ENCODE data around the gene NR2C2. TPM values are rescaled to one million over a fixed set of nuclear protein-coding genes. Genes with fewer than 3 reads are reported as not detected.

The NR2C2 gene
- total RNA-seq, 1 donor, result 34.0 TPM

DNA sequence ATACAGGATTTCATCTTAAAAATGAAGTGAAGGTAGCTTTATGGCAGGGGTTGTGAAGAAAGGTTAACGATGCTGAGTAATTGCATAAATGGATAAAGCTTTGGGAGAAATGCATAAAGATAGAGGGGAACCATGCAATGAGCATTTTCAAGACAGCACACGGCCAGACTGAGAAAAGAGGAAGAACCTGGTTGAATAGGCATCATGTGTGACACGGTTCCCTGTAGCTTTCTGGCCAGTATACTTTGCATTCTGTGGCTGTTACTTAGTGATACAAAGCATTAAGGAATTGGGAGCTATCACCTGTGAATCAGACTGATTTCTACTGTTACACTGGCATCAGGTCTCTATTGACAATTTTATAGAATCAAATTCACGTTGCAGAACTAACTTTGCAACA lies 33.3 kb downstream of the NR2C2 start:
- no peak overlapping the region for H2AFZ ChIP-seq (ENCODE audit: low read length)
- H3K79me2 ChIP-seq (ENCODE audit: insufficient read depth, low read length), result peaks cover 63% of the 10 kb centered on the region
- H3K9me3 ChIP-seq (ENCODE audit: low read depth, low read length), result no peaks in the 10 kb centered on the region
- no peaks in the 10 kb centered on the region for H3K27me3 ChIP-seq (ENCODE audit: insufficient read depth, low read length)
- H3K36me3 ChIP-seq (ENCODE audit: insufficient read depth, low read length), result no peaks in the 10 kb centered on the region
- peaks cover 6% of the 10 kb centered on the region for H4K20me1 ChIP-seq (ENCODE audit: insufficient read depth, low read length)
- no peak overlapping the region for H3K4me2 ChIP-seq (ENCODE audit: insufficient read depth, low read length)
- no peak for TF ChIP-seq CTCF (IDR thresholded peaks at IDR 0.05; ENCODE audit: extremely low read depth, low read depth, low read length)
- no peak overlapping the region for H3K27ac ChIP-seq (ENCODE audit: low read depth, low read length)
- no peak for DNase-seq (ENCODE audit: insufficient read length, low spot score, missing footprints)
- H3K4me1 ChIP-seq (ENCODE audit: insufficient read depth, low read length), result no peaks in the 10 kb centered on the region
- no peak overlapping the region for H3K4me3 ChIP-seq (ENCODE audit: insufficient read depth, low read length)

GRCh38 chr3:14984581-14985113 lies 37.3 kb downstream of the NR2C2 start:
- no peaks in the 10 kb centered on the region for H3K27me3 ChIP-seq (ENCODE audit: insufficient read depth, low read length)
- DNase-seq (ENCODE audit: insufficient read length, low spot score, missing footprints), result no peak
- H3K4me1 ChIP-seq (ENCODE audit: insufficient read depth, low read length), result no peaks in the 10 kb centered on the region
- H3K4me2 ChIP-seq (ENCODE audit: insufficient read depth, low read length), result no peak overlapping the region
- no peaks in the 10 kb centered on the region for H3K9me3 ChIP-seq (ENCODE audit: low read depth, low read length)
- TF ChIP-seq CTCF (IDR thresholded peaks at IDR 0.05; ENCODE audit: extremely low read depth, low read depth, low read length), result no peak
- H2AFZ ChIP-seq (ENCODE audit: low read length), result no peak overlapping the region
- no peak overlapping the region for H3K27ac ChIP-seq (ENCODE audit: low read depth, low read length)
- peaks cover 59% of the 10 kb centered on the region for H3K79me2 ChIP-seq (ENCODE audit: insufficient read depth, low read length)
- H4K20me1 ChIP-seq (ENCODE audit: insufficient read depth, low read length), result peaks cover 9% of the 10 kb centered on the region
- no peak overlapping the region for H3K4me3 ChIP-seq (ENCODE audit: insufficient read depth, low read length)
- no peaks in the 10 kb centered on the region for H3K36me3 ChIP-seq (ENCODE audit: insufficient read depth, low read length)

- H3K4me3 ChIP-seq (ENCODE audit: insufficient read depth, low read length), result no peak overlapping the region
- no peak overlapping the region for H3K27ac ChIP-seq (ENCODE audit: low read depth, low read length)
- no peak overlapping the region for H2AFZ ChIP-seq (ENCODE audit: low read length)
- peaks cover 12% of the 10 kb centered on the region for H3K4me1 ChIP-seq (ENCODE audit: insufficient read depth, low read length)
- TF ChIP-seq CTCF (IDR thresholded peaks at IDR 0.05; ENCODE audit: extremely low read depth, low read depth, low read length), result no peak
- no peak for DNase-seq (ENCODE audit: insufficient read length, low spot score, missing footprints)
- H3K4me2 ChIP-seq (ENCODE audit: insufficient read depth, low read length), result no peak overlapping the region
- H3K36me3 ChIP-seq (ENCODE audit: insufficient read depth, low read length), result no peaks in the 10 kb centered on the region
- no peaks in the 10 kb centered on the region for H3K9me3 ChIP-seq (ENCODE audit: low read depth, low read length)
- H3K79me2 ChIP-seq (ENCODE audit: insufficient read depth, low read length), result peaks cover 75% of the 10 kb centered on the region
- H3K27me3 ChIP-seq (ENCODE audit: insufficient read depth, low read length), result no peaks in the 10 kb centered on the region
- H4K20me1 ChIP-seq (ENCODE audit: insufficient read depth, low read length), result peaks cover 22% of the 10 kb centered on the region
Observed at GRCh38 chr3:14988988-14989394, 41.6 kb downstream of the NR2C2 start.

DNA sequence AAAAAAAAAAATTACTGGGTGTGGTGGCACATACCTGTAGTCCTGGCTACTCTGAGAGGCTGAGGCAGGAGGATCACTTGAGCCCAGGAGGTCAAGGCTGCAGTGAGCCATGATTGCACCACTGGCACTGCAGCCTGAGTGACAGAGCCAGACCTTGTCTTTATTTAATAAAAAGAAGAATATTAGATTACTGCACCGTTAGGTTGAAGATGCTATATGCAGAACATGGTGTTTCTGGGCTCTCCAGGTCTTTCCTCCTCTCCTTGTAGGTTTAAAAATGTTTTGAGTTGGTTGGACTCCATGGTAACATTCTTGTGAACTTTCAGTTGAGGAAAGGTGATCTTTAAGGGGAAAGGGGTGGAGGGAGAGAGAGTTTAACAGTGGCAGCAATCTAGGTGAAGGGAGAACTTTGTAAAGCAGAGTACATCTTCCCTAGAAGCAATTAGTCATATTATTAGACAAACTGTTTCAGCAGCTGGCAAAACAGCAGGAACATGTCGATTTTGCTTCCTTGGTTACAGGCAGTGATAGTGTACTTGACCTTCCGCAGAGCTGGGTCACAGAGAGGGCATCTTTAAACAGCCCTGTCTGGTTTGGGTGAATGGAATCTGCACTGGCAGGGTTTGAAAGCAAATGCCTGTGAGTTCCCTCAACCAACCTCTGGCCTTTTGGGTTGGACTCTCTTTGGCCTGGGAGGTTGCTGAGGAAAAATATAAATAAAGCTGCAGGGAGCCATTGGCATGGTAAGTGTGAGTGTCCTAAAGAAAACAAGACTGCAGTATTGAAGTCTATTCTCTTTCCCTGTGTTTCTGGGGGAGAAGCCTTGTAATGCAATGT lies 42.8 kb downstream of the NR2C2 start:
- no peak for TF ChIP-seq CTCF (IDR thresholded peaks at IDR 0.05; ENCODE audit: extremely low read depth, low read depth, low read length)
- Histone ChIP-seq H3K4me1 (ENCODE audit: insufficient read depth, low read length) (peaks cover 12% of the 10 kb centered on the region), H3K4me2 (ENCODE audit: insufficient read depth, low read length) (no peak overlapping the region), H3K36me3 (ENCODE audit: insufficient read depth, low read length) (no peaks in the 10 kb centered on the region), H3K27ac (ENCODE audit: low read depth, low read length) (no peak overlapping the region), H3K27me3 (ENCODE audit: insufficient read depth, low read length) (no peaks in the 10 kb centered on the region), H3K9me3 (ENCODE audit: low read depth, low read length) (no peaks in the 10 kb centered on the region), H3K4me3 (ENCODE audit: insufficient read depth, low read length) (no peak overlapping the region), H2AFZ (ENCODE audit: low read length) (no peak overlapping the region), H3K79me2 (ENCODE audit: insufficient read depth, low read length) (peaks cover 74% of the 10 kb centered on the region), H4K20me1 (ENCODE audit: insufficient read depth, low read length) (peaks cover 23% of the 10 kb centered on the region)
- DNase-seq (ENCODE audit: insufficient read length, low spot score, missing footprints), result no peak

Measured in osteoblast (primary cell).